T1000 (cell line): ENCODE data around the gene ZKSCAN1.
"Not testable (repeated sequence)": the region's sequence is repeated elsewhere in the genome, so short reads cannot be mapped to it uniquely, and the experiment has no call there.

ENCODE experiments used
- DNase-seq: peaks from one replicate; lab custom pipeline; 2025; ENCODE audit warnings: mixed read lengths; lab: John Stamatoyannopoulos, UW

Gene ZKSCAN1

DNA sequence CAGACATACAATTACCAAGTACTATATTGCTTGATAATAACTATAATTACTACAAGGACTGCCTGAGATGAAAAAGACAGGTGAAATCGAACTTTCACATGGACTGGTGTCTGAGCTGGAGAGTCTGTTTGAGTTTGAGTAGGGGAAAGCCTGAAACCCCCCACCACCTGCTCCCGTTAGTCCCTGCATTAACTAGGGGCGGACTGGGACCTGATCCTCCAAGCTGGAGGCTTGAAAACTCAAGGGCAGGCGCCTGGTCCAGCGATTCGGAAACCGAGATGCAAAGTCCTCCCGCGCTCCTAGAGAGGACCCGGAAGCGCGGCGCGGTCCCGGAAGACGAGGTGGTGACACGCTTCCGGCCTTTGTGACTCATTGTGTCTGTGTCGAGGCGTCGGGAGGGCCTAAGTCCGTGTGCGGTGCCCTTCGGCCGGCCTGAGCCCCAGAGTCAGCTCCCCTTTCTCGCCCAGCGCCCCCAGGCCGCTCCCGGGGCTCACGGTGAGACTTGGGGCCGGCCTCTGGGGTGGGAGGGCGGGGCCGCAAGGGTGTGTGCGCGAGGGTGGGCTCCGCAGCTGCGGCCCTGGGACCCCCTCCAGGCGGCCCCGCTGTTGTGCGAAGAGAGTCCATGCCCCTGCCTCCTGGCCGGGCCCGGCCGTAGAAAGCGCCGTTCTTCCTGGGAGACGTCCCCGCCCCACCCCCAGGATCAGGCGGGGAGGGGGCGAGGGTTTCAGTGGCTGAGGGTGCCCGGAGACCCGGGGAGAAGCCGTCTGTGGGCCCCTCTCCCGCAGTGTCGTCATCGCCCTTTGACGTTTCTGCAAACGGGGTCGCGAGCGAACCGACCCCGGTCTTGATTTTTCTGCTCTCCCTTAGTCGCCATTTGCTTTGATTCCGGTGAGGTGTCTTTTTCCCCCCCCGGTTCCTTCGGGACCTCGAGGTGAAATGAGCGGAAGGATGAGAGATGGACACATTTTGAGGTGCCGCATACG, at the start of gene ZKSCAN1:
Gene ZKSCAN1, plus strand, starts transcription at position 365 of the 983 bp plus-strand sequence. CDS start 7,911 bp downstream, outside the sequence.
- peak; percentile 58 for DNase-seq

DNA sequence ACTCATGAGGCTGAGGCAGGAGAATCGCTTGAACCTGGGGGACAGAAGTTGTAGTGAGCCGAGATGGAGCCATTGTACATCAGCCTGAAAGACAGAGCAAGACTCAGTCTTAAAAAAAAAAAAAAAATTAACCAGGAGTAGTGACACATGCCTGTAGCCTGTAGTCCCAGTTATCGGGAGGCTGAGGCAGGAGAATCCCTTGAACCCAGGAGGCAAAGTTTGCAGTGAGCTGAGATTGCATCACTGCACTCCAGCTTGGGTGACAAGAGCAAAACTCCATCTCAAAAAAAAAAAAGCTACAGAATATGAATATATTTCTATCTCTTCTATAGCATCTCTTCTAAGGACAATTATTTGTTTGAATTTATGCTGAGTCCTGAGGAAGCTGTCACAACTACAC, 46.1 kb upstream of the ZKSCAN1 start:
- no peak for DNase-seq

DNA sequence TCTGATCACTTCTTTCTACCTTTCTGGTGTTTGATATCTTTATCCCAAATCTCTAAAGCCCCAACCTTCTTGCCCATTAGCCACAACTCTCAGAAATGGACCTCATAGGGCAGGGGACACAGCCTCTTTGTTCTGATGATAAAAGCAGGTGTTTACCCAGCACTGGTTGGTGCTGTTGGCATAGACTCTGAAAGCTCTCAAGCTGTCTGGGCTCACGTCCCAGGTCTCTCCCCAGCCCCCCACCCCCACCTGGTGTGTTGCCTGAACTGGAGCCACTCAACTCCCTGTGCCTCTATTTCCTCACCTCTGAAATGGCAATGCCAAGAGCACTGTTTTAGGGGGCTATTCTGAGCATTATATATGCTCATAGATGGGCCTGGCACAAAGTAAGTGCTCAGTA, 45.6 kb upstream of the ZKSCAN1 start:
- not testable (repeated sequence) for DNase-seq

DNA sequence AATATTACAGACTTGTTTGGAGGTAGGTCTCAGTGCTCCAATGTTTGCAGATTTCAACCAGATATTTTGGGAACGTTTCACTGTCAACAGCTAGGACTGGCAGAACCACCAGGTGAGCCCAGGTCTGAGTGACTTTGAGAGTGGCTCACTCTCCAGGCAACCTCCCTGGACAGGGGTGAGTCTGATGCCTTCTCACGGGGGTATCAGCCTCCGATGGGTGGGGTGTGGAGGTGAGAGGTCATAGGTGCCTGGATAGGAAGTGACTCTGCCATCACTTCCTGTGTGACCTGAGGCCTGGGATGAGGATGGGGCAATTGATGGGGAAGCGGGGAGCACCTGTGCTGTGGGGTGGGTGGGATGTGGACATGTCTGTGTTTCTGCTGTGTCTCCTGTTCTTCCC, 44.2 kb upstream of the ZKSCAN1 start:
- no peak for DNase-seq

DNA sequence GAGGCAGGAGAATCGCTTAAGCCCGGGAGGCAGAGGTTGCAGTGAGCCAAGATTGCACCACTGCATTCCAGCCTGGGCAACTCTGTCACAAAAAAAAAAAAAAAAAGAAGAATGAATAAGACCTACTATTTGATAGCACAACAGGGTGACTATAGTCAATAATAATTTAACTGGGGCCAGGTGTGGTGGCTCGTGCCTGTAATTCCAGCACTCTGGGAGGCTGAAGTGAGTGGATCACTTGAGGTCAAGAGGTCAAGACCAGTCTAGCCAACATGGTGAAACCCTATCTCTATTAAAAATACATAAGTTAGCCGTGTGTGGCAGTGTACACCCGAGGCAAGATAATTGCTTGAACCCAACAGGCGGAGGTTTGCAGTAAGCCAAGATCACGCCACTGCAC, 41.6 kb upstream of the ZKSCAN1 start:
- DNase-seq: not testable (repeated sequence)

DNA sequence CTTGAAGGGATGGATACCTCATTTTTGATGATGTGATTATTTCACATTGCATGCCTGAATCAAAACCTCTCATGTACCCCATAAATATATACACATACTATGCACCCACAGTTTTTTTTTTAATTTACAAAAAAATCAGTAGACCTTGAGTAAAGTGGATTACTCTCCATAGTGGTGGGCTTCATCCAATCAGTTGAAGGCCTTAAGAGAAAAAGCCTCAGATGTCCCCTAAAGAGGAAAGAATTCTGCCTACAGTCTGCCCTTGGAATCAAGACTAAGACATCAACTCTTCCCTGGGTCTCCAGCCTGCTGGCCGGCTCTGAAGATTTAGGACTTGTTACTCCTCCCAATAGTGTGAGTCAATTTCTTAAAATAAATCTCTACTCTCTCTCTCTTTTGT, 40.7 kb upstream of the ZKSCAN1 start:
- DNase-seq: no peak

DNA sequence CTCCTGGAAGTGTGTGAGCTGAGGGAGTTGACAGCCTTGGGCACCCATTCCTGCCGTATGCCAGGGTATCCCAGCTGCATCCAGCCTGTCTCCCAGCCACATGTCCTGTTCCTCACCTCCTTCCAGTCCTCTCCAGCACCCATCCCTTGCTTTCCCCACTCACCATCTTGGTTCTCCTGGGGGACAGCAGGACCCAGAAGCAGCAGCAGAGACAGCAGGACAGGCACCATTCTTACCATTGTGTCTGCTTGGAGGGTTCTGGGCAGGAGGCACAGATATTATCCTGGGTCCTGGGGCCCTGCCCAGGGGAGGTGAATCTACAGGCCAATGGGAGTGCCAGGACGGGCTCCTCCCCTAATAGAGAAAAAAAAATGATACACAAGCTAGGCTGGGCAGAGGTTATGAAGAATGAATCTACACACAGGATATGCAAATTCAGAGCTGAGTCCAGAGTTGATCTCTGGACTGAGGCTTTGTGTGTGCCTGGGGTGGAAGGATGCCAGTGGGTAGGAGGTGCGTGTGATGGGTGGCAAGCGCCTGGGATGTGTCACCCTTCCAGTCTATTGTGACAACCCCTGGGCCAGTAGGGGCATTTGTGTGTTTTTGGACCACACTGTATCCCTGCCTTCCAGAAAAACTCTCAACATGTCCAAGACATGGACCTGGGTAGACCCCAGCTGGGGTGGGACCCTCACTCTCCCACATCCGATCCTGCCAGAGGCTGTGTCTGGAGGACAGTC, 39.4 kb upstream of the ZKSCAN1 start, which contains the start of gene AZGP1:
Gene AZGP1, minus strand, starts transcription at position 250 of the 740 bp plus-strand sequence. Its CDS starts 11 bp downstream, at position 239.
- no peak for DNase-seq

DNA sequence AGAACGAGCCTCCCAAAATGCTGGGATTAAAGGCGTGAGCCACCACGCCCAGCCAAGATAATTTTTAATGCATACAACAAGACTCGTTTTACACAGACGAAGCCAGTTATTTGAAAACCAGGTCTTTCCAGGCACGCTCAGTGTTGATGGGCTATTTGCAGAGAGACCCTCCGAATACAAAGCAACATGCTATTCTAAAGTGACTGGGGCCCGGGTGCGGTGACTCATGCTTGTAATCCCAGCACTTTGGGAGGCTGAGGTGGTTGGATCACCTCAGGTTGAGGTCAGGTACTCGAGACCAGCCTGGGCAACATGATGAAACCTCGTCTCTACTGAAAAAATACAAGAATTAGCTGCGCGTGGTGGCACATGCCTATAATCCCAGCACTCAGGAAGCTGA, 38.8 kb upstream of the ZKSCAN1 start:
- no peak for DNase-seq

DNA sequence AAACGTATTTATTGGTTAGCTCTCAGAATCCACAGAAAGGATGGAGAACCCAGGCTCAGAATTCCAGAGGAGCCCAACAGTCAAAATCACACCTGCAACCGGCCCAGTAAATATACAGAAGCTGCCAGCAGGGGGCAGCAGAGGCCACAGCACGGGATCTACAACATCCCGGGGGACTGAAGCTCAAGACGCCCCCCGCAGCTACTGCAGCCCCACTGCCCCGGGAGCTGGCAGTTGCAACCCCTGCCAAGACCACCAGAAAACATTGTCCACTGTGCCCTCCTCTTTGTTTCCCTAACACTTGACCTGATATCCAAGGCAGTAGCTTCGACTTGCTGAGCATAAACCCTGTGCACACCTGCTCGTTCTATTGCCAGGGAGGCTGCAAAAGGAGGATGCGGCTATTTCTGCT, 35.6 kb upstream of the ZKSCAN1 start:
- not testable (repeated sequence) for DNase-seq

DNA sequence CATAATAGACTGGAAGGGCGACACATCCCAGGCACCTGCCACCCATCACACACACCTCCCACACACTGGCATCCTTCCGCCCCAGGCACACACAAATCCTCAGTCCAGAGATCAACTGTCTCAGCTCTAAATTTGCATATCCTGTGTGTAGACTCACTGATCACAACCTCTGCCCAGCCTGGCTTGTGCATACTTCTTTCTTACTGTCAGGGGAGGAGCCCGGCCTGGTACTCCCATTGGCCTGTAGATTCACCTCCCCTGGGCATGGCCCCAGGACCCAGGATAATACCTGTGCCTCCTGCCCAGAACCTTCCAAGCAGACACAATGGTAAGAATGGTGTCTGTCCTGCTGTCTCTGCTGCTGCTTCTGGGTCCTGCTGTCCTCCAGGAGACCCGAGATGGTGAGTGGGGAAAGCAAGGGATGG, 34.9 kb upstream of the ZKSCAN1 start:
- not testable (repeated sequence) for DNase-seq

DNA sequence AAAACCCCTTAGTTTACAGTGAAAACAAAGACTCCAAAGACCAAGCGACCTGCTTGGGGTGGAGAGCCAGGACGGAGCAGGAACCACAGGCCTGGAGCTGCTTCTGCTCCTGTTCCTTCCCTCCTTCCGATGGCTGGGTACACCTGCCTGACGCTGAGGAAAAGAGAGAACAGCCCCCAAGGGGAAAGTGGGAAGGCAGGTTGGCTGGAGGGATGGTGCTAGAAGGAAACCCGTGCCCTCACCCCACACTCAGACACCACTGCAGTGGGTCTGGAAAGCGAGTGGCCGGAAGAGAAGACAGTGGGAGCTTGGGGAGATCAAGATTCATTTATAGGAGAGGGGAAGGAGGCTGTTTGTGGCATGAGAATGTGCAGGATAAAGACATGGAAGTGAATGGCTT, 34.3 kb upstream of the ZKSCAN1 start:
- DNase-seq: not testable (repeated sequence)

DNA sequence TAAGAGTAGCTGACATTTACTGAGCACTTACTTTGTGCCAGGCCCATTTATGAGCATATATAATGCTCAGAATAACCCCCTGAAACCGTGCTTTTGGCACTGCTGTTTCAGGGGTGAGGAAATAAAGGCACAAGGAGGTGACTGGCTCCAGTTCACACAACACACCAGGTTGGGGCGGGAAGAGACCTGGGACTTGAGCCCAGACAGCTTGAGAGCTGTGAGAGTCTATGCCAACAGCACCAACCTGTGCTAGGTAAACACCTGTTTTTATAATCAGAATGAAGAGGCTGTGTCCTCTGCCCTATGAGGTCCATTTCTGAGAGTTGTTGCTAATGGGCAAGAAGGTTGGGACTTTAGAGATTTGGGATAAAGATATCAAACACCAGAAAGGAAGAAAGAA, 30.8 kb upstream of the ZKSCAN1 start:
- DNase-seq: no peak

DNA sequence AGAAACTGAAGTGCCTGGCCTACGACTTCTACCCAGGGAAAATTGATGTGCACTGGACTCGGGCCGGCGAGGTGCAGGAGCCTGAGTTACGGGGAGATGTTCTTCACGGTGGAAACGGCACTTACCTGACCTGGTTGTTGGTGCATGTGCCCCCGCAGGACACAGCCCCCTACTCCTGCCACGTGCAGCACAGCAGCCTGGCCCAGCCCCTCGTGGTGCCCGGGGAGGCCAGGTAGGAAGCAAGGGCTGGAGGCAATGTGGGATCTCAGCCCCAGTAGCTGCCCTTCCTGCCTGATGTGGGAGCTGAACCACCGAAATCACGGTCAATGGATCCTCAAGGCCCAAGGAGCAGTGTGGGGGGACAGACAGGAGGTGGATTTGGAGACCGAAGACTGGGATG, 28.1 kb upstream of the ZKSCAN1 start:
- DNase-seq: not testable (repeated sequence)

DNA sequence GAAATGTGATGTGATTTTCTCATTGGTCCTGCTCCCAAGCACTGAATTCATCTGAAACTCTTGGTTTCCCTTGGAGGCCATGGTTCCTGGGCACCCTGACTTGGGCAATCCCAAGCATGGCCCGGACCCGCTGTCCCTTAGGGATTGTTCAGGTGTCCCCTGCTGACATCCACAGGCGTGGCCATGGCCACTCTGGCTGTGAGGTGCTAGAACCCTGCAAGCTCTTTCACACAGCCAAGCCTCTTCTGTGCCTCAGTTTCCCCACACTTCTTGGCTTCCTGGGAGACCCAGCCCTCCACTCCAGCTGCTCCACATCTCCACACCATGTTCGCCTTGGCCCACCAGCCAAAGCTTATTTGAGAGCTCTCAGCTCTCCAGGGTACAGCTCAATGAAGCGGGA, 27.6 kb upstream of the ZKSCAN1 start:
- DNase-seq: no peak

DNA sequence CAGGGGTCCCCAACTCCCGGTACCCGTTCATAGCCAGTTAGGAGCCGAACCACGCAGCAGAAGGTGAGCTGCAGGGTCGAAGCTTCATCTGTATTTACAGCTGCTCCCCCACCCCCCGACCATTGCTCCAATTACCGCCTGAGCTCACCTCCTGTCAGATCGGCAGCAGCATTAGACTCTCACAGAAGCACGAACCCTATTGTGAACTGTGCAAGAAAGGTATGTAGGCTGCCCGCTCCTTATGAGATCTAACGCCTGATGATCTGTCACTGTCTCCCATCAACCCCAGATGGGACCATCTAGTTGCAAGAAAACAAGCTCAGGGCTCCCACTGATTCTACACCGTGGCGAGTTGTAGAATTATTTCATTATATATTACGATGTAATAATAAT, 24.9 kb upstream of the ZKSCAN1 start:
- DNase-seq: no peak

DNA sequence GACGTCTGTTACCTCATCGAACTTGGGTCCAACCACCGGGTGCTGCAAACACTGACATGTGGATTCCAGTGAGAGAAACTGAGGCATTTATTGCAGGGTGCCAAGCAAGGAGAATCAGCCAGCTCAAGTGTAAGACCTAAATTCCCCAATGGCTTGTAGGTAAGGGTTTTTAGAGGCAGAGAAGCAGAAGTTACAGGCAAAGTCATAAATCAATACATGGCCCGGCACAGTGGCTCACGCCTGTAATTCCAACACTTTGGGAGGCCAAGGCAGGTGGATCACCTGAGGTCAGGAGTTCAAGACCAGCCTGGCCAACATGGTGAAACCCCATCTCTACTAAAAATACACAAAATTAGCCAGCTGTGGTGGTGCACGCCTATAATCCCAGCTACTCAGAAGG, 23.9 kb upstream of the ZKSCAN1 start:
- DNase-seq: not testable (repeated sequence)

DNA sequence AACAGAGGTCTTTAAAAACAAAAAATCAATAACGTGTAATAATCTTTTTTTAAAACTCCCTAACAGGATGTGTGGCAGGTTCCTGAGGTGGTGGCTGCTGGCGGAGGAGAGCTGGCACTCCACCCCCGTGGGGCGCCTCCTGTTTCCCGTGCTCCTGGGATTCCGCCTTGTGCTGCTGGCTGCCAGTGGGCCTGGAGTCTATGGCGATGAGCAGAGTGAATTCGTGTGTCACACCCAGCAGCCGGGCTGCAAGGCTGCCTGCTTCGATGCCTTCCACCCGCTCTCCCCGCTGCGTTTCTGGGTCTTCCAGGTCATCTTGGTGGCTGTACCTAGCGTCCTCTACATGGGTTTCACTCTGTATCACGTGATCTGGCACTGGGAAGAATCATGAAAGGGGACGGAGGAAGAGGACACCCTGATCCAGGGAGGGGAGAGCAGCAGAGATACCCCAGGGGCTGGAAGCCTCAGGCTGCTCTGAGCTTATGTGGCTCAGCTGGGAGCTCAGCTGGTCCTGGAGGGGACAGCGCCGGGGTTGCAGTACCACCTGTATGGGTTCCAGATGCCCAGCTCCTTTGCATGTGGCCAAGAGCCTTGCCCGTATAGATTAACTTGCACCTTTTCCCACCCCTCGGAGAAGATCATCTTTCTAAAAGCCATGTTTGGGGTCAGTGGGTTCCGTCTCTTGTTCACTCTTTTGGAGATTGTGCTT, 22.9 kb upstream of the ZKSCAN1 start:
- no peak for DNase-seq

DNA sequence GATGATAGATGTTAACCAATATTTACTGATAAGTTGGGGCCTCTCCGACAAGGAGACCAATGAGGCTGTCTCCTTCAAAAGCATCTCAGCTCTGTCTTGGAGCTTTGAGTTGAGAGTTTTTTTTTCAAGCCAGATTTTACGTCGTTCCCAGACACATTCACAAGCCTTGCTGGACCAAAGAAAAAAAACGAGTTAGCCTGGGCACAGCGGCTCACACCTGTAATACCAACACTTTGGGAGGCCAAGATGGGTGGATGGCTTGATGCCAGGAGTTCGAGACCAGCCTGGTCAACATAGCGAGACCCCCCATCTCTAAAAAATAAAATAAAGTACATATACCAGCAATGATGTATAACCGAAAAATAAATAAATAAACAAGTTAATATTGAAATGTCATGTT, 20.6 kb upstream of the ZKSCAN1 start:
- DNase-seq: no peak

DNA sequence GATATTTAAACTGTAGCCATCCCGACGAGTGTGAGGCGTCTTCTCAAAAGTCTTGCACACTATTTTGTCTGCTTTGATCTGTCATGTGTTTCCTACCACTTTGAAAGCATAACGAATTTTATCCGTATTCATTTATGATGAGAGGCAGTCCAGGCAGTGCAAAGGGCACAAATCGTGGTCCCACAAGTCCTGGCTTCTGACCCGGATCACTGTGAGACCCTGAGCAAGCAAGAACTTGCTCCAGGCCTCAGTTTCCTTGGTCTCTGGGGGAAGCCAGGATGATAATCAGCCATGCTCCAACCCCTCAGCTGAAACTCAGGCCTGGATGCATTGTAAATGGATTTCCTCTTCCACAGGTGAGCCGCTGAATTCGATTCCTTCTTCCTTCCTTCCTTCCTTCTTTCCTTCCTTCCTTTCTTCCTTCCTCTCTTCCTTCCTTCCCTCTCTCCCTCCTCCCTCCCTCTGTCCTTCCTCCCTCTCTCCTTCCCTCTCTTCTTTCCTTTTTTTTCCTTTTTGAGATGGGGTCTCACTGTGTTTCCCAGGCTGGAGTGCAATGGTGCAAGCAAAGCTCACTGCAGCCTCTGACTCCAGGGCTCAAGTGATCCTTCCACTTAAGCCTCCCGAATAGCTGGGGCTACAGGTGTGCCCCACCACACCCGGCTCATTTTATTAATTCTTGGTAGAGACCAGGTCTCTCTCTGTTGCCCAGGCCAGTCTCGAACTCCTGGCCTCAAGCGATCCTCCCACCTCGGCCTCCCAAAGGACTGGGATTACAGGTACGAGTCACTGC, 18.4 kb upstream of the ZKSCAN1 start:
- DNase-seq: no peak

DNA sequence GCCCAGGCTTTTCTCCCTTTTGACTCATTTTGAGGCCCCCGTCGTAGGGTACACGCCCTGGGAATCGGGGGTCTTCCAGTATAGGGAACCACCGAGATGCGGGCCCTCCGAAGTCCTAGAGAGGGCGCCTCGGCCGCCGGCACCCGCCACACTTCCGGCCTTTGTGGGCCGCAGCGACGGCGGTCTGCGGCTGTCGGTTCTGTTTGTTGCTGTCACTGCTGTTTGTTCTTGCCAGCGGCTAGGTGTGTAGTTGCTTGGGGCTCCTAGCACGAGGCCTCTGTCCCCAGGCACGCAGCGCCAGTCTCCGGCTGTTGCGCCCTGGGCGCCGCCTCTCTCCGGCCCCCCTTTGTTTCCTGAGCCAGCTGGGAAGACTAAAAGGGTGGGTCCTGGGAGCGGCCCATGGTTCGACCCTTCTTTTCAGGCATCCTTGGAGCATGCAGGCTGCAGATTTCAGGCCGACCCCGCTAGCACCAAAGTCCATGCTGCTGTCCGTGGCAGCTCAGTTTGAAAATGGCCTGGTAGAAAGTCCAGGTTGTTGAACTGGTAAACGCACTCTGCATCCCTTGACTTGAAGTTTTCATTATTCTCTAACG, 17.8 kb upstream of the ZKSCAN1 start:
- no peak for DNase-seq

DNA sequence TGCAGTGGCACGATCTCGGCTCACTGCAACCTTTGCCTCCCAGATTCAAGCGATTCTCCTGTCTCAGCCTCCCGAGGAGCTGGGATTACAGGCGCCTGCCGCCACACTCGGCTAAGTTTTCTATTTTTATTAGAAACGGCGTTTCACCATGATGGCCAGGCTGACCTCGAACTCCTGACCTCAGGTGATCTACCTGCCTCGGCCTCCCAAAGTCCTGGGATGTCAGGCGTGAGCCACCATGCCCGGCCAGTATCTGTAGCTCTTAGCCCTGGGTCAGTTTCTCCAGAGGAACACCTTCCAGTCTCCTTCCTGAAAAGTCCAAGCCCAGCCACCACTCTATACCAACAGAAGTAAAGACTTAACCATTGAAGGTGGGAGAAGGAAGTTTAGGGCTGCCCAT, 15.2 kb upstream of the ZKSCAN1 start:
- no peak for DNase-seq
